H1 (cell line): ENCODE results near the gene E2F8. TPM values are rescaled to one million over a fixed set of nuclear protein-coding genes. Genes with fewer than 3 reads are reported as not detected.

Experiments used
- CTCF ChIA-PET: fragments of 300-600 bp; sonication (Branson Sonifier 250); formaldehyde crosslinking; loops from one replicate; lab custom pipeline; 2021; ENCODE audit not compliant: partially characterized antibody; lab: Charles Lee
- POLR2A ChIA-PET: fragments of 300-600 bp; sonication (Branson Sonifier 250); formaldehyde crosslinking; loops from one replicate; lab custom pipeline; 2021; ENCODE audit warnings: inconsistent platforms; ENCODE audit not compliant: partially characterized antibody; lab: Charles Lee
- DNase-seq, 2 experiments: peaks; one replicate each; pipeline versions ENCODE4 v3.0.0 to v3.0.0-alpha.2; 2010 to 2022; ENCODE audit warnings: low spot score in 2 of 2, low read depth in 1 of 2, mixed read lengths in 1 of 2
- FAIRE-seq: peaks from 2 replicates; lab custom pipeline; 2011; peaks lifted over from hg19 to GRCh38; lab: Jason Lieb, UNC
- H2AFZ ChIP-seq: 2 replicates; pipeline ENCODE4 v1.8.1; 2012; ENCODE audit warnings: low read length, inconsistent platforms
- H2AK5ac ChIP-seq: 2 replicates; pipeline ENCODE4 v1.6.1; 2013; ENCODE audit warnings: low read depth, low read length
- H2BK120ac ChIP-seq: replicated peaks from 2 replicates; pipeline ENCODE3; 2013; ENCODE audit warnings: low read depth, low read length, inconsistent platforms
- H2BK12ac ChIP-seq: 2 replicates; pipeline ENCODE4 v1.6.1; 2013; ENCODE audit warnings: low read depth, low read length
- H2BK15ac ChIP-seq: 2 replicates; pipeline ENCODE4 v1.6.1; 2013; ENCODE audit warnings: low read length
- H2BK20ac ChIP-seq: 2 replicates; pipeline ENCODE4 v1.6.1; 2013; ENCODE audit warnings: low read length
- H2BK5ac ChIP-seq: 2 replicates; pipeline ENCODE4 v1.6.1; 2013; ENCODE audit warnings: low read depth, low read length
- H3K14ac ChIP-seq: 2 replicates; pipeline ENCODE4 v1.6.1; 2013; ENCODE audit warnings: inconsistent platforms; ENCODE audit not compliant: insufficient read length
- H3K18ac ChIP-seq: 2 replicates; pipeline ENCODE4 v1.6.1; 2013; ENCODE audit warnings: low read length; ENCODE audit errors: extremely low read depth
- H3K23ac ChIP-seq: 2 replicates; pipeline ENCODE4 v1.6.1; 2013; ENCODE audit warnings: inconsistent platforms; ENCODE audit not compliant: insufficient read length
- H3K23me2 ChIP-seq: 2 replicates; pipeline ENCODE4 v1.6.1; 2013; ENCODE audit warnings: low read depth, low read length
- H3K27ac ChIP-seq: 2 replicates; pipeline ENCODE4 v1.6.1; 2011; ENCODE audit warnings: low read depth, low read length, inconsistent platforms
- H3K27me3 ChIP-seq, 4 experiments: replicated peaks in 1 of 4; 1 replicate in 1 of 4; 2 replicates in 3 of 4; pipeline versions ENCODE4 v1.6.1 to v1.8.1; 2011 to 2013; ENCODE audit warnings: low read length in 3 of 4, mild to moderate bottlenecking in 3 of 4, inconsistent platforms in 2 of 4, mixed read lengths in 2 of 4, moderate library complexity in 1 of 4; ENCODE audit not compliant: control insufficient read depth in 3 of 4, insufficient read depth in 3 of 4; ENCODE audit errors: extremely low read depth in 1 of 4
- H3K36me3 ChIP-seq, 4 experiments: 2 replicates each; pipeline versions ENCODE4 v1.6.1 to v1.8.1; 2011 to 2013; ENCODE audit warnings: mild to moderate bottlenecking in 4 of 4, low read length in 3 of 4, moderate library complexity in 2 of 4, control low read depth in 1 of 4, inconsistent platforms in 1 of 4; ENCODE audit not compliant: insufficient read depth in 4 of 4, control insufficient read depth in 2 of 4
- H3K4ac ChIP-seq: replicated peaks from 2 replicates; pipeline ENCODE3; 2013; ENCODE audit warnings: low read length, low read depth, mixed read lengths, inconsistent platforms; ENCODE audit not compliant: insufficient read length
- H3K4me1 ChIP-seq, 4 experiments: replicated peaks in 1 of 4; 1 replicate in 1 of 4; 2 replicates in 3 of 4; pipeline versions ENCODE4 v1.6.1 to v1.8.1; 2011 to 2013; ENCODE audit warnings: low read length in 3 of 4, inconsistent platforms in 2 of 4, mixed read lengths in 1 of 4; ENCODE audit not compliant: insufficient read depth in 4 of 4, control insufficient read depth in 3 of 4
- H3K4me2 ChIP-seq, 2 experiments: 2 replicates each; pipeline versions ENCODE4 v1.6.1 to v1.8.1; 2011 to 2013; ENCODE audit warnings: low read depth in 2 of 2, low read length in 2 of 2, control low read depth in 1 of 2, inconsistent platforms in 1 of 2, mild to moderate bottlenecking in 1 of 2; ENCODE audit not compliant: insufficient read depth in 1 of 2
- H3K4me3 ChIP-seq, 4 experiments: fragments of 200-600, 300-600 bp in 1 of 4; sonication (generic), shearing (Covaris generic), sonication (Bioruptor Twin) in 1 of 4; 2 replicates each; pipeline versions ENCODE4 v1.5.1 to v1.8.1; 2011 to 2016; ENCODE audit warnings: low read length in 4 of 4, low read depth in 3 of 4, control low read depth in 2 of 4, inconsistent platforms in 2 of 4, mild to moderate bottlenecking in 2 of 4, mixed read lengths in 1 of 4, moderate library complexity in 1 of 4; ENCODE audit not compliant: insufficient read depth in 2 of 4; ENCODE audit errors: extremely low read depth in 1 of 4
- H3K56ac ChIP-seq: replicated peaks from 2 replicates; pipeline ENCODE3; 2013; ENCODE audit warnings: low read depth, mild to moderate bottlenecking, mixed read lengths, low read length, inconsistent platforms; ENCODE audit not compliant: insufficient read length
- H3K79me1 ChIP-seq: 2 replicates; pipeline ENCODE4 v1.6.1; 2013; ENCODE audit warnings: low read depth, low read length, control low read depth
- H3K79me2 ChIP-seq, 2 experiments: 2 replicates each; pipeline versions ENCODE4 v1.6.1 to v1.8.1; 2012 to 2013; ENCODE audit warnings: low read length in 2 of 2, mild to moderate bottlenecking in 2 of 2, inconsistent platforms in 1 of 2; ENCODE audit not compliant: insufficient read depth in 2 of 2, control insufficient read depth in 1 of 2
- H3K9ac ChIP-seq, 4 experiments: replicated peaks in 1 of 4; 1 replicate in 1 of 4; 2 replicates in 3 of 4; pipeline versions ENCODE4 v1.6.1 to v1.8.1; 2011 to 2013; ENCODE audit warnings: low read depth in 3 of 4, low read length in 3 of 4, control low read depth in 2 of 4, mild to moderate bottlenecking in 2 of 4, moderate library complexity in 2 of 4, inconsistent platforms in 1 of 4; ENCODE audit errors: extremely low read depth in 1 of 4
- H3K9me3 ChIP-seq, 2 experiments: 2 replicates each; pipeline versions ENCODE4 v1.6.1 to v1.8.1; 2012 to 2013; ENCODE audit warnings: mild to moderate bottlenecking in 2 of 2, moderate library complexity in 2 of 2, control low read depth in 1 of 2, inconsistent platforms in 1 of 2, low read depth in 1 of 2, low read length in 1 of 2, mixed read lengths in 1 of 2; ENCODE audit not compliant: insufficient read depth in 2 of 2
- H4K20me1 ChIP-seq, 2 experiments: replicated peaks in 1 of 2; 2 replicates each; pipeline versions ENCODE3 to v1.8.1; 2011 to 2013; ENCODE audit warnings: inconsistent platforms in 2 of 2, low read length in 2 of 2, mild to moderate bottlenecking in 1 of 2; ENCODE audit not compliant: insufficient read depth in 2 of 2, control insufficient read depth in 1 of 2
- H4K5ac ChIP-seq: 2 replicates; pipeline ENCODE4 v1.6.1; 2013; ENCODE audit warnings: low read length, low read depth, mixed read lengths, inconsistent platforms; ENCODE audit not compliant: insufficient read length
- H4K8ac ChIP-seq: 2 replicates; pipeline ENCODE4 v1.8.0; 2013; ENCODE audit warnings: mild to moderate bottlenecking, moderate library complexity, low read length, inconsistent platforms; ENCODE audit not compliant: insufficient read depth; ENCODE audit errors: extremely low read depth
- H4K91ac ChIP-seq: replicated peaks from 2 replicates; pipeline ENCODE3; 2013; ENCODE audit warnings: low read length, mixed read lengths, inconsistent platforms; ENCODE audit not compliant: insufficient read length
- ASH2L ChIP-seq: fragments of 200-600, 300-600 bp; sonication (generic); IDR thresholded peaks from one replicate; pipeline ENCODE4 v1.7.1; 2017; ENCODE audit warnings: low read length
- CEBPB ChIP-seq: IDR thresholded peaks from 2 replicates; pipeline ENCODE4 v1.6.1; 2012; ENCODE audit warnings: low read depth, low read length
- EGR1 ChIP-seq: IDR thresholded peaks from 2 replicates; pipeline ENCODE4 v1.6.1; 2011; ENCODE audit warnings: low read depth, low read length, borderline replicate concordance
- HDAC6 ChIP-seq: IDR thresholded peaks from one replicate; pipeline ENCODE4 v1.7.1; 2012; ENCODE audit warnings: low read depth, mild to moderate bottlenecking, inconsistent platforms, low read length, moderate library complexity
- RNF2 ChIP-seq: fragments of 200-900, 300-1000 bp; sonication (generic); IDR thresholded peaks from 2 replicates; pipeline ENCODE4 v1.7.1; 2016; ENCODE audit warnings: borderline replicate concordance, low read depth, mild to moderate bottlenecking, antibody characterized with exemption, low read length; ENCODE audit not compliant: poor library complexity, severe bottlenecking; ENCODE audit errors: missing control alignments
- SIRT6 ChIP-seq: IDR thresholded peaks from one replicate; pipeline ENCODE4 v1.7.1; 2012; ENCODE audit warnings: low read length, inconsistent platforms
- TAF7 ChIP-seq: optimal IDR thresholded peaks from 2 replicates; pipeline ENCODE3; 2011; ENCODE audit warnings: low read depth, mild to moderate bottlenecking, inconsistent platforms, low read length, moderate library complexity, borderline replicate concordance
- WGBS, 2 experiments: shearing (Covaris generic) in 1 of 2; methylation state at CpG; one replicate each; pipeline versions ENCODE4 v1.1.6 to v1.1.7; 2013 to 2015; ENCODE audit warnings: low lambda C conversion rate in 2 of 2, mixed read lengths in 2 of 2, inconsistent platforms in 1 of 2, low coverage in 1 of 2, missing lambda C conversion rate in 1 of 2; ENCODE audit not compliant: insufficient replicate concordance in 2 of 2, insufficient coverage in 1 of 2, insufficient read length in 1 of 2; ENCODE audit errors: extremely low coverage in 1 of 2, missing lambda C conversion rate in 1 of 2; 5-methylcytosine and 5-hydroxymethylcytosine counted together
- polyA plus RNA-seq, 7 experiments: library from polyadenylated mRNA; depleted of rRNA in 3 of 7; stranded (reverse) in 5 of 7; unstranded in 2 of 7; fragments of >200 nt in 5 of 7; fragments of 200-250 nt in 2 of 7; gene quantifications; 1 replicate in 5 of 7; 2 replicates in 1 of 7; 4 replicates in 1 of 7; pipeline versions ENCODE4 v1.2.1 to v1.2.3, GENCODE V29; 2011 to 2013; ENCODE audit warnings: missing spikeins in 2 of 7, mixed read lengths in 2 of 7
- total RNA-seq: library from RNA; stranded (reverse); fragmentation: NEBNext Ultra II Directional; extraction: Animal tissue kit (Norgen Biotek cat#: 25700); gene quantifications from 2 replicates; pipeline ENCODE4 v1.2.1, GENCODE V29; 2021

The E2F8 gene
- total and polyA plus RNA-seq, 2 of the 8 experiments (the other 6 are each of a cell fraction or from before 2014, with no cell fraction given), result 5.4 to 11.4 TPM

DNA sequence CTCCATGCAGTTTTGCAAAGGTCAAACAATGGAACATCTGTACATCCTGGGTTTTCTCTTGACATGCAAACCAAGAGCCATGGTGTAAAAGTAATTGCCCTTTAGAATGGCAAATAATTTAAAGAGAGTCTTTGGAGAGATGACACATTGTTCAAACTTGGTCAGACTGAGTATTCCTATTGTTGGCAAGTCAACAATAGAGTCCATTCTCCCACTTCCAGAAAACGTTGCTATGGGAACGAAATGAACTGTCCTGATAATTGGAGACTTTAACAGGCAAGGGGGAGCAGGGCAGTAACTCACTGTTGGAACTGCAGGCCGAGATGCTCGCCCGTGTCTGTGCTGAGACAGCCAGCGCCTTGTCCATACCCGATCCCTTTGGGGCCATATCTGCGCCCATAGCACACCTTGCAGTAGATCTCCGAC, 52.9 kb downstream of the E2F8 start:
- Histone ChIP-seq H2BK12ac (no peak overlapping the region), H3K56ac (no peak overlapping the region), H2BK120ac (no peak overlapping the region), H3K18ac (no peak overlapping the region), H4K91ac (no peak overlapping the region), H3K27me3 (no peaks in the 10 kb centered on the region; a peak in 1 of 7 replicates), H3K9ac (no peak overlapping the region), H3K79me1 (no peaks in the 10 kb centered on the region), H2BK15ac (no peak overlapping the region), H3K36me3 (no peaks in the 10 kb centered on the region), H2AK5ac (no peak overlapping the region), H3K27ac (no peak overlapping the region), H4K8ac (no peak overlapping the region), H2BK5ac (no peak overlapping the region), H3K23me2 (no peaks in the 10 kb centered on the region), H4K20me1 (no peaks in the 10 kb centered on the region), H3K14ac (no peak overlapping the region), H2BK20ac (no peak overlapping the region), H4K5ac (no peak overlapping the region), H3K4me1 (peaks cover 0 to 1% (median 0%) of the 10 kb centered on the region in 4 experiments; a peak in 2 of 7 replicates), H3K9me3 (no peaks in the 10 kb centered on the region), H3K4me3 (no peak overlapping the region), H3K4me2 (no peak overlapping the region), H3K23ac (no peak overlapping the region), H3K4ac (no peak overlapping the region), H3K79me2 (no peaks in the 10 kb centered on the region), H2AFZ (no peak overlapping the region)
- 92% methylated on average over 9 of the region's 9 CpGs; no CpG with 5 or more reads in 1 of the 2 experiments for WGBS, 2 experiments
- CTCF ChIA-PET, result no interaction called here
- FAIRE-seq (no peak), DNase-seq (no peak)
- POLR2A ChIA-PET, result no interaction called here
- no peak for TF ChIP-seq HDAC6
- TF ChIP-seq EGR1, result no peak
- no peak for TF ChIP-seq RNF2
- TF ChIP-seq CEBPB, result no peak
- TF ChIP-seq SIRT6, result no peak
- no peak for TF ChIP-seq ASH2L
- no peak for TF ChIP-seq TAF7
